SU-DHL-6 (cell line): ENCODE data around the gene CTBP1.

Experiments
- H2AFZ ChIP-seq: fragments of 200-600 bp; sonication (generic); 2 replicates; pipeline ENCODE4 v1.6.1; 2014; ENCODE audit warnings: low read depth, mild to moderate bottlenecking, moderate library complexity, mixed read lengths, antibody characterized with exemption, low read length; ENCODE audit not compliant: severe bottlenecking
- H3F3A ChIP-seq: fragments of 200-600 bp; shearing (Covaris generic); 2 replicates; pipeline ENCODE4 v1.6.0; 2016; ENCODE audit warnings: antibody characterized with exemption, mild to moderate bottlenecking; ENCODE audit not compliant: insufficient read depth
- H3K27ac ChIP-seq: fragments of 200-600 bp; sonication (generic); 2 replicates; pipeline ENCODE4 v1.5.1; 2016; ENCODE audit warnings: low read depth, mild to moderate bottlenecking, low read length, moderate library complexity, mixed read lengths
- H3K27me3 ChIP-seq: fragments of 200-600 bp; sonication (generic), shearing (Covaris generic); 2 replicates; pipeline ENCODE4 v1.6.0; 2014; ENCODE audit warnings: mild to moderate bottlenecking, low read length
- H3K36me3 ChIP-seq: fragments of 200-600 bp; sonication (generic); 2 replicates; pipeline ENCODE4 v1.6.1; 2014; ENCODE audit warnings: mild to moderate bottlenecking, low read length, mixed read lengths
- H3K4me2 ChIP-seq: fragments of 300-600, 200-600 bp; shearing (Covaris generic), sonication (generic); 2 replicates; pipeline ENCODE4 v1.6.0; 2014; ENCODE audit warnings: low read length, low read depth, mild to moderate bottlenecking; ENCODE audit not compliant: poor library complexity, severe bottlenecking
- H3K4me3 ChIP-seq: fragments of 200-600 bp; sonication (generic); 2 replicates; pipeline ENCODE4 v1.5.1; 2014; ENCODE audit warnings: antibody characterized with exemption, low read length, mild to moderate bottlenecking, mixed read lengths; ENCODE audit not compliant: insufficient read depth, poor library complexity, severe bottlenecking
- H3K79me2 ChIP-seq: fragments of 200-600 bp; sonication (generic); 2 replicates; pipeline ENCODE4 v1.6.1; 2014; ENCODE audit warnings: mild to moderate bottlenecking, low read length, moderate library complexity; ENCODE audit not compliant: insufficient read depth
- H3K9ac ChIP-seq: fragments of 200-600 bp; sonication (generic); 2 replicates; pipeline ENCODE4 v1.7.0; 2014; ENCODE audit warnings: mild to moderate bottlenecking, low read length
- H3K9me2 ChIP-seq: fragments of 200-600 bp; sonication (generic); replicated peaks from 2 replicates; pipeline ENCODE4 v1.6.1; 2014; ENCODE audit warnings: low read length; ENCODE audit not compliant: insufficient read depth
- H3K9me3 ChIP-seq: fragments of 200-600 bp; sonication (generic); 2 replicates; pipeline ENCODE4 v1.6.1; 2014; ENCODE audit warnings: low read length, mixed read lengths; ENCODE audit not compliant: insufficient read depth
- H4K20me1 ChIP-seq: fragments of 200-600 bp; sonication (generic); 2 replicates; pipeline ENCODE4 v1.6.1; 2014; ENCODE audit warnings: low read depth, mild to moderate bottlenecking, antibody characterized with exemption, low read length, moderate library complexity, mixed read lengths
- CTCF ChIP-seq: fragments of 200-600 bp; sonication (generic); IDR thresholded peaks from one replicate; pipeline ENCODE4 v1.5.1; 2017; ENCODE audit warnings: antibody characterized with exemption, mild to moderate bottlenecking, low read length, moderate library complexity; ENCODE audit not compliant: insufficient read depth, poor library complexity, severe bottlenecking
- EZH2phosphoT487 ChIP-seq: fragments of 200-600 bp; sonication (generic), shearing (Covaris generic); conservative IDR thresholded peaks from 2 replicates; pipeline ENCODE4 v1.6.1; 2018; ENCODE audit warnings: mild to moderate bottlenecking, antibody characterized with exemption, low read length, moderate library complexity, mixed read lengths

CTBP1 gene

GRCh38 chr4:1241466-1241935, 7.4 kb downstream of the CTBP1 start:
- H3K9me3 ChIP-seq = no peaks in the 10 kb centered on the region
- H3K4me3 ChIP-seq = no peak overlapping the region
- no peaks in the 10 kb centered on the region for H3K9me2 ChIP-seq
- no peaks in the 10 kb centered on the region for H3K36me3 ChIP-seq
- no peaks in the 10 kb centered on the region for H3F3A ChIP-seq
- peaks cover 6% of the 10 kb centered on the region; the same call in 1 of the 2 replicates for H4K20me1 ChIP-seq
- no peak overlapping the region for H3K27ac ChIP-seq
- no peak for TF ChIP-seq CTCF
- no peaks in the 10 kb centered on the region for H3K27me3 ChIP-seq
- H3K79me2 ChIP-seq = peaks cover 80% of the 10 kb centered on the region
- H2AFZ ChIP-seq = no peak overlapping the region
- H3K4me2 ChIP-seq = no peak overlapping the region
- H3K9ac ChIP-seq = no peak overlapping the region

- no peaks in the 10 kb centered on the region for H3K9me3 ChIP-seq
- H3K27me3 ChIP-seq = no peaks in the 10 kb centered on the region
- H3K9ac ChIP-seq = no peak overlapping the region
- TF ChIP-seq CTCF (no peak), EZH2phosphoT487 (no peak)
- H3F3A ChIP-seq = no peaks in the 10 kb centered on the region
- H3K36me3 ChIP-seq = no peaks in the 10 kb centered on the region
- no peak overlapping the region for H3K4me3 ChIP-seq
- H3K27ac ChIP-seq = no peak overlapping the region
- no peak overlapping the region for H2AFZ ChIP-seq
- H3K79me2 ChIP-seq = peaks cover 77% of the 10 kb centered on the region
- H3K9me2 ChIP-seq = no peaks in the 10 kb centered on the region
- no peak overlapping the region for H3K4me2 ChIP-seq
- H4K20me1 ChIP-seq = peaks cover 6% of the 10 kb centered on the region; the same call in 1 of the 2 replicates
Observed at GRCh38 chr4:1240721-1241465, 8.0 kb downstream of the CTBP1 start.

GRCh38 chr4:1239950-1240307, 9.0 kb downstream of the CTBP1 start:
- no peak overlapping the region for H3K4me2 ChIP-seq
- no peaks in the 10 kb centered on the region for H3K27me3 ChIP-seq
- H3K9me3 ChIP-seq = no peaks in the 10 kb centered on the region
- no peak overlapping the region for H3K27ac ChIP-seq
- no peak overlapping the region for H3K4me3 ChIP-seq
- peaks cover 3% of the 10 kb centered on the region; the same call in 1 of the 2 replicates for H3K36me3 ChIP-seq
- H2AFZ ChIP-seq = no peak overlapping the region
- H3K9ac ChIP-seq = no peak overlapping the region
- no peaks in the 10 kb centered on the region for H3F3A ChIP-seq
- H3K9me2 ChIP-seq = no peaks in the 10 kb centered on the region
- H3K79me2 ChIP-seq = peaks cover 74% of the 10 kb centered on the region
- peaks cover 6% of the 10 kb centered on the region; the same call in 1 of the 2 replicates for H4K20me1 ChIP-seq
- TF ChIP-seq CTCF (no peak), EZH2phosphoT487 (no peak)
